Progenitor cell of endocrine pancreas (in vitro differentiated cells): ENCODE measurements around the gene HCST. TPM values are rescaled to one million over a fixed set of nuclear protein-coding genes. Genes with fewer than 3 reads are reported as not detected.

Source experiments
- DNase-seq: peaks from one replicate; pipeline ENCODE4 v3.0.0; 2021; ENCODE audit warnings: low spot score; ENCODE audit not compliant: unreplicated experiment
- H3K27ac Mint-ChIP-seq: 2 replicates; pipeline ENCODE4 v1.8.0; 2021; ENCODE audit warnings: mild to moderate bottlenecking, moderate library complexity, mixed read lengths
- H3K27me3 Mint-ChIP-seq: 2 replicates; pipeline ENCODE4 v1.8.0; 2021; ENCODE audit warnings: mixed read lengths
- H3K36me3 Mint-ChIP-seq: 2 replicates; pipeline ENCODE4 v1.8.0; 2022; ENCODE audit warnings: mixed read lengths; ENCODE audit not compliant: insufficient read depth
- H3K4me1 Mint-ChIP-seq: 2 replicates; pipeline ENCODE4 v1.8.0; 2021; ENCODE audit warnings: low read depth, mixed read lengths
- H3K4me3 Mint-ChIP-seq: 2 replicates; pipeline ENCODE4 v1.8.0; 2021; ENCODE audit warnings: low read depth, mild to moderate bottlenecking, moderate library complexity, mixed read lengths
- H3K9me3 Mint-ChIP-seq: 2 replicates; pipeline ENCODE4 v1.8.0; 2021; ENCODE audit warnings: low read depth, mixed read lengths
- total RNA-seq: library from RNA; stranded (reverse); gene quantifications from 2 replicates; pipeline ENCODE4 v1.2.1, GENCODE V29; 2021
- TF ChIP-seq, protein P1 (sequence below): fragments of 200-600 bp; sonication (generic); IDR thresholded peaks from one replicate; pipeline ENCODE4 v1.5.0; 2021; ENCODE audit warnings: antibody characterized with exemption, mild to moderate bottlenecking; ENCODE audit not compliant: unreplicated experiment

HCST gene
- total RNA-seq, 1 donor from 2014 or later: not detected

GRCh38 chr19:35901055-35901644 lies 1.2 kb upstream of the HCST start:
- Mint-ChIP-seq H3K4me3 (peak overlapping the region; percentile 88), H3K9me3 (no peaks in the 10 kb centered on the region), H3K4me1 (peaks cover 15% of the 10 kb centered on the region), H3K27me3 (peaks cover 25% of the 10 kb centered on the region), H3K27ac (no peak overlapping the region), H3K36me3 (no peaks in the 10 kb centered on the region)
- TF ChIP-seq, protein P1, sequence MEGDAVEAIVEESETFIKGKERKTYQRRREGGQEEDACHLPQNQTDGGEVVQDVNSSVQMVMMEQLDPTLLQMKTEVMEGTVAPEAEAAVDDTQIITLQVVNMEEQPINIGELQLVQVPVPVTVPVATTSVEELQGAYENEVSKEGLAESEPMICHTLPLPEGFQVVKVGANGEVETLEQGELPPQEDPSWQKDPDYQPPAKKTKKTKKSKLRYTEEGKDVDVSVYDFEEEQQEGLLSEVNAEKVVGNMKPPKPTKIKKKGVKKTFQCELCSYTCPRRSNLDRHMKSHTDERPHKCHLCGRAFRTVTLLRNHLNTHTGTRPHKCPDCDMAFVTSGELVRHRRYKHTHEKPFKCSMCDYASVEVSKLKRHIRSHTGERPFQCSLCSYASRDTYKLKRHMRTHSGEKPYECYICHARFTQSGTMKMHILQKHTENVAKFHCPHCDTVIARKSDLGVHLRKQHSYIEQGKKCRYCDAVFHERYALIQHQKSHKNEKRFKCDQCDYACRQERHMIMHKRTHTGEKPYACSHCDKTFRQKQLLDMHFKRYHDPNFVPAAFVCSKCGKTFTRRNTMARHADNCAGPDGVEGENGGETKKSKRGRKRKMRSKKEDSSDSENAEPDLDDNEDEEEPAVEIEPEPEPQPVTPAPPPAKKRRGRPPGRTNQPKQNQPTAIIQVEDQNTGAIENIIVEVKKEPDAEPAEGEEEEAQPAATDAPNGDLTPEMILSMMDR: no peak
- DNase-seq: no peak

GRCh38 chr19:35902870-35903475 lies 644 bp downstream of the HCST start:
- TF ChIP-seq, protein P1: no peak
- Mint-ChIP-seq H3K9me3 (no peaks in the 10 kb centered on the region), H3K4me1 (peaks cover 15% of the 10 kb centered on the region), H3K36me3 (no peaks in the 10 kb centered on the region), H3K27ac (no peak overlapping the region), H3K27me3 (peaks cover 27% of the 10 kb centered on the region), H3K4me3 (peak overlapping the region; percentile 64)
- no peak for DNase-seq

DNA sequence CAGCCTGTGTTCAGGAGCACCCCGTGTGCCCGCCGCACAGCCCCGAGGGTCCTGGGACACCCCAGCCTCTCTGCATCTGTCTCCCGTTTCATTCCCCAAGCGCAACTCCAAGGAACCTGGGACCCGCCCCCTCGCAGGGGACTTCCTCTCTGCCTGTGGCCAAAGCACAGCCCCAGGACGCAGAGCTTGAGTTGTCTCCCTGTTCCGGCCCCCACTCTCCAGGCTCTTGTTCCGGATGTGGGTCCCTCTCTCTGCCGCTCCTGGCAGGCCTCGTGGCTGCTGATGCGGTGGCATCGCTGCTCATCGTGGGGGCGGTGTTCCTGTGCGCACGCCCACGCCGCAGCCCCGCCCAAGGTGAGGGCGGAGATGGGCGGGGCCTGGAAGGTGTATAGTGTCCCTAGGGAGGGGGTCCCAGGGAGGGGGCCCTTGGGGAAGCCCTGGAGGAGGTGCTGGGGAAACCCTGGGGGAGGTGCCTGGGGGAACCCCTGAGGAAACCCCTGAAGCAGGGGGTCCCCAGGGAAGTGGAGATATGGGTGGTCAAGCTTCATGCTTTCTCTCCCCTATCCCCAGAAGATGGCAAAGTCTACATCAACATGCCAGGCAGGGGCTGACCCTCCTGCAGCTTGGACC lies 1.3 kb downstream of the HCST start:
- H3K9me3 Mint-ChIP-seq: no peaks in the 10 kb centered on the region
- H3K4me3 Mint-ChIP-seq: peak overlapping the region; percentile 64
- DNase-seq: no peak
- peaks cover 14% of the 10 kb centered on the region for H3K4me1 Mint-ChIP-seq
- TF ChIP-seq, protein P1: no peak
- no peaks in the 10 kb centered on the region for H3K36me3 Mint-ChIP-seq
- H3K27me3 Mint-ChIP-seq: peaks cover 27% of the 10 kb centered on the region
- no peak overlapping the region for H3K27ac Mint-ChIP-seq

DNA sequence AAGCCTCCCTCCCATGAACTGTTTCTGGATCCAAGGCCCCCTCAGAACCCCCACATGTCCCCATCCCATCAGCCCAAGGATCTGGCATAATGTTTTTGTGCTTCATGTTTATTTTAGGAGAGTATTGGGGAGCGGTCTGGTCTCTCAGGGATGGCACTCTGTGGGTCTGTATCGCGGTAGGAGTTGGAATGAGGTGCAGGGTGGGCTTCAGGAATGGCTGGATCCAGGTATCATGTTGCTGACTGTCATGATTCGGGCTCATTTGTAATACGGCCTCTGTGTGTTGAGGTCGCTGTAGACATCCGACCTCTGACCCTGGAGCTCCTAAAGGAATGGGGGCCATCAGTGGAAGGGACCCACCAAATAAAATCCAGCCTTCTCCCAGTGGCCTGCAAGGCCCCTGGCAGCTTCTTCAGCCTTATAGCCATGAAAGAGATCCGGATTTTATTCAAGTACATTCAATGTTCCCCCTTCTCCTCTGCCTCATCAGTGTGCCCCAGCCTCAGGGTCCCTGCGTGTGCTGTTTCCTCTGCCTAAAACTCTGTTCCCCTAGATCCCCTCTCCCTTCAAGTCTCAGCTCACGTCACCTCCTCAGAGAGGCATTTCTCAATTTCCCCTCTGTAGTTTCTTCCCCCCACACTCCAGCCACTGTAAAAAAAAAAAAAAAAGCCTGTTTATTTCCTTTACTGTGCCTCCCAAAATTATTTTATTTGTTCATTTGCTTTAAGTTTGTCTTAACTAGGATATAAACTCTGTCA lies 2.2 kb downstream of the HCST start:
- Mint-ChIP-seq H3K36me3 (no peaks in the 10 kb centered on the region), H3K27ac (no peak overlapping the region), H3K4me3 (no peak overlapping the region)

More for the DNA sequence above, 2.2 kb downstream of the HCST start:
- TF ChIP-seq, protein P1: no peak
- Mint-ChIP-seq H3K9me3 (no peaks in the 10 kb centered on the region), H3K4me1 (peaks cover 10% of the 10 kb centered on the region), H3K27me3 (peaks cover 29% of the 10 kb centered on the region)
- no peak for DNase-seq
